Immature natural killer cell (primary cell): ENCODE measurements around the gene AKAP13. TPM values are rescaled to one million over a fixed set of nuclear protein-coding genes. Genes with fewer than 3 reads are reported as not detected.
A peak's percentile ranks its signal among the peaks of the same experiment; 100 is the strongest.

Experiments
- DNase-seq, 3 donors: peaks; one replicate each; pipeline ENCODE4 v3.0.0; 2022; ENCODE audit warnings: mixed read lengths in 1 of 3
- H3K27ac Mint-ChIP-seq, 6 donors: one replicate each; pipeline ENCODE4 v1.8.0; 2020; ENCODE audit warnings: mixed read lengths in 6 of 6, mild to moderate bottlenecking in 5 of 6, inconsistent platforms in 4 of 6, moderate library complexity in 3 of 6
- H3K27me3 Mint-ChIP-seq, 3 donors: one replicate each; pipeline ENCODE4 v1.8.0; 2020 to 2021; ENCODE audit warnings: low read depth in 3 of 3, mild to moderate bottlenecking in 3 of 3, mixed read lengths in 3 of 3, moderate library complexity in 3 of 3, inconsistent platforms in 1 of 3
- H3K36me3 Mint-ChIP-seq, 3 donors: one replicate each; pipeline ENCODE4 v1.8.0; 2020; ENCODE audit warnings: mixed read lengths in 3 of 3, inconsistent platforms in 2 of 3, mild to moderate bottlenecking in 2 of 3
- H3K4me1 Mint-ChIP-seq, 2 donors: one replicate each; pipeline ENCODE4 v1.8.0; 2020; ENCODE audit warnings: inconsistent platforms in 2 of 2, mild to moderate bottlenecking in 2 of 2, mixed read lengths in 2 of 2, moderate library complexity in 1 of 2
- H3K4me3 Mint-ChIP-seq, 5 donors: one replicate each; pipeline ENCODE4 v1.8.0; 2020; ENCODE audit warnings: mild to moderate bottlenecking in 5 of 5, mixed read lengths in 5 of 5, inconsistent platforms in 3 of 5, moderate library complexity in 3 of 5
- H3K9me3 Mint-ChIP-seq, 6 donors: one replicate each; pipeline ENCODE4 v1.8.0; 2020; ENCODE audit warnings: mild to moderate bottlenecking in 6 of 6, mixed read lengths in 6 of 6, inconsistent platforms in 4 of 6, moderate library complexity in 3 of 6
- polyA plus RNA-seq, 3 donors: library from polyadenylated mRNA; unstranded; fragments of 300-500 nt; fragmentation: Illumina TruSeq; gene quantifications; one replicate each; pipeline ENCODE4 v1.2.3, GENCODE V29; 2021

Gene AKAP13
- polyA plus RNA-seq, 3 donors from 2014 or later, result 104 to 327 (median 112) TPM

DNA sequence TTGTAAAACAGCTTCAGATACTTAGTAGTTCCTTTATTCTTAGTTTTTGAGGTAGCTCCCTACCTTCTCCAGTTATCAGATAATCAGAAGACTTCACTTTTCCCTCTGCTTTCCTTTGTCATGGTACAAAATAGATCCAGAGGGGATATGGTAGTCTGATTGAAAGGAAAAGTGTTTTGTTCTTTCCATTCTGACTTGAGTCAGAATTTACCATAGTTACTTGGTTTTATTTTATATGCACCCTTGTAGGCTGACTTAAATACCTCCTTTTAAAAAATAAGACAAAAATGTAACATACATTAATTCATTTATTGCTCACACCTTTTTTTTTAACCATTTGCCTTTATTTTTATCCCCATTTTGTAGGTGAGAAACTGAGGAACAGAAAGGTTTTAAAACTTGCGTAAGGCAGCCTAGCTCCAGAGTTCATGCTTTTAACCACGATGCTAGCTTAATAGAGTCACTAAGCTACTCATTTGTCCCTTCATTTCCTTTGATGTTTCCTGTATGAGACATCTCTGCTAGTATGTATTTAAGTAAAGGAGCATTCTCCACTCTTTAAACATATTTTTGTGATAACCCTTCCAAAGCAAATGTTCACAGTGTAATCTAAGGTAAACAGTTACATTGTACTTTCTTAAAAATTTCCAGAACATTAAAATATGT lies 226.9 kb downstream of the AKAP13 start:
- Mint-ChIP-seq H3K27me3 (peaks cover 0 to 4% (median 3%) of the 10 kb centered on the region in 3 donors), H3K9me3 (no peaks in the 10 kb centered on the region), H3K36me3 (peaks cover 10 to 18% (median 15%) of the 10 kb centered on the region in 3 donors), H3K4me1 (peaks cover 11 to 28% of the 10 kb centered on the region in 2 donors), H3K4me3 (peak overlapping the region in 4 of 5 donors; percentile 8 to 48 (median 36)), H3K27ac (peak overlapping the region in 3 of 6 donors; percentile 73 to 80 (median 79))
- DNase-seq, result no peak

DNA sequence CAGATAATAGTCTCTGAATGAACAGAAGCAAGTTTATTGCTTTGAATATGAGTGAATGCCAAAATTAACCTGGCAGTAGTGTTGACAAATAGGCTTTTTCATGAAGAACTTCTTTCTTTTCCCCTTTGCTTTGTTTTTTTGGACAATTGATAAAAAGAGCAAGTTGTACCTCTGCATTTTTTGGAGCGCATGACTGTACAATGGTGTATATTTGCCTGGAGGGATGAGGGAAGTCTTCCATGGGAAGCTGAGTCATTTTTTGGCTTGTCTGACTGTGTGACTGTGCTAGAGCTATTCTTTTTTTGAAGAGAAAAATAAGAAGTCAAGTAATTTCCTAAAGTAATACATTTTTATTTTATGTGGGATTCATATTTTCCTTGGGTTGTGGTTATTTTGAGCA lies 227.4 kb downstream of the AKAP13 start:
- H3K27ac Mint-ChIP-seq, result peak overlapping the region in 3 of 6 donors; percentile 51 to 80 (median 73)
- peaks cover 0 to 4% (median 3%) of the 10 kb centered on the region in 3 donors for H3K27me3 Mint-ChIP-seq
- peak overlapping the region in 1 of 5 donors; percentile 18 for H3K4me3 Mint-ChIP-seq
- H3K9me3 Mint-ChIP-seq, result no peaks in the 10 kb centered on the region
- DNase-seq, result no peak
- peaks cover 10 to 18% (median 15%) of the 10 kb centered on the region in 3 donors for H3K36me3 Mint-ChIP-seq
- peaks cover 11 to 28% of the 10 kb centered on the region in 2 donors for H3K4me1 Mint-ChIP-seq

DNA sequence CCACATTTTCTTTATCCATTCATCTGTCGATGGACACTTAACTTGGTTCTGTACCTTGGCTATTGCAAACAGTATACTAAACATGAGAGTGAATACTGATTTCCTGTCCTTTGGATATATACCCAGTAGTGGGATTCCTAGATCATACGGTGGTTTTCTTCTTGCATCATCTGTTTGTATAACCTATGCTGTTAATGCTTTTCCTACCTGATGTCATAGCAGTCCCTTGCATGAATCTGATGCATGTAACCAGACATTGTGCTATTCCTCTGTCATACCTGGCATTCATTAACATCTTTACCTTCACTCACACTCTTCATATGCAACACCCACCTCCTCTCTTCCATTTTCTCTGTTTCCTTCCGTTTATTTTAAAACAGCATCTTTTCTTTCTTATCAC lies 229.1 kb downstream of the AKAP13 start:
- Mint-ChIP-seq H3K27ac (no peak overlapping the region), H3K9me3 (no peaks in the 10 kb centered on the region), H3K27me3 (peaks cover 0 to 4% (median 3%) of the 10 kb centered on the region in 3 donors), H3K36me3 (peaks cover 5 to 12% (median 8%) of the 10 kb centered on the region in 3 donors), H3K4me3 (no peak overlapping the region), H3K4me1 (peaks cover 4 to 18% of the 10 kb centered on the region in 2 donors)
- no peak for DNase-seq

DNA sequence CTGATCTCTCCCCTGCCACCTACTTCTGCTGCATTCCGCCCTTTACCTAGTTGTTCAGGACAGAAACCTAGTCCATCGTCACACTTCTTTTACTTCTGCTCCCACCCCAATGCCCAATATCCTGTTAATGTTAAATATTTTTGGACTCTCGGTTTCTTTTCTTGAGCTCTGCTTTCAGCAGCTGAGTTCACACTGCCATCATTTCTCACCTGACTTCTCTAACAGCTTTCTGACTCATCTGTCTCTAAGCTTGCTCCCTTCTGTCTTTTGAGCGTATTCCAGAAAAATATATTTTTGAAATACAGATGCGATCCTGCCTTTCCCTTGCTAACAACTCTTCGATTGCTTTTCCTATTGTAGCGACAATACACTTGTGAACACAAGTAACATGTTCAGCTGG lies 231.0 kb downstream of the AKAP13 start:
- no peaks in the 10 kb centered on the region for H3K9me3 Mint-ChIP-seq
- H3K4me1 Mint-ChIP-seq, result peaks cover 10 to 22% of the 10 kb centered on the region in 2 donors
- peaks cover 0 to 8% (median 4%) of the 10 kb centered on the region in 3 donors for H3K36me3 Mint-ChIP-seq
- H3K27ac Mint-ChIP-seq, result peak overlapping the region in 3 of 6 donors; percentile 6 to 51 (median 13)
- no peak overlapping the region for H3K4me3 Mint-ChIP-seq
- DNase-seq, result no peak
- H3K27me3 Mint-ChIP-seq, result peaks cover 0 to 4% (median 3%) of the 10 kb centered on the region in 3 donors

DNA sequence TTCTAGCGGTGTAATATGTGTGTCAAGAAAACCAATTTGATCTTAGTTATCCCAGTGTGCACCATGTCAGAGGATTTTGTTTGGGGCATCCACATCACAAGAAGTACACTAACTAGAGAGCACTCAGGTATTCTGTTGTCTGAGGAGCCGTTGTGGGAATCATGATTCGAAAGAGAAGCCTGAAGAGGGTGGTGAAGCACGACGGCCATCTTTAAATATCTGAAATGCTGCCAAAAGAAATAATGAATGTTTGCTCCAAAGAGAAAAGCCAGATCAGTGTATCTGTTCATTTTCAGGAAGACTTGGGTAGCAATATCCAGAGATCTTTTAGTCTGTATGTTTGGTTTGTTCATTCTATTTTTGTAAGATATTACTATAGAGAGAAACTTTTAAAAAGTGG lies 233.7 kb downstream of the AKAP13 start:
- Mint-ChIP-seq H3K4me1 (peaks cover 13 to 24% of the 10 kb centered on the region in 2 donors), H3K27ac (peak overlapping the region in 1 of 6 donors; percentile 27)

DNA sequence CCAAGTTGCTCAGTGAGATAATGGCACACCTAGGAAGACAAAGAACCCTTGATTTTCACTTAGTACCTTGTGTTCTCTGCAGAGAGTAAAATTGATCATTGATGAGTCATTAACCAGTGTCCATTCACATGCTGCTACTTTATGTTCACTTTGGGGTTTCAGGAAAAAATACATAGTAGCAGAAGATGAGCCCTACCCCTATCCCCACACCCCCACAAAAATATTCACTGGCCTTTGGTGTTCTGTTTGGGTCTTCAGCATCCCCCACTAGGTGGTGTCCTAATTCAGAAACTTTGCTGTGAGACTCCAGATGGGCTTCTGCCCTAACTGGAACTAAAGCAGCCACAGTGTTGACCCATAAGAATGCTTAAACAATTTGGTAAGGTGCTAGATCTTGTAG lies 235.5 kb downstream of the AKAP13 start:
- H3K4me1 Mint-ChIP-seq, result peaks cover 13 to 24% of the 10 kb centered on the region in 2 donors
- peaks cover 0 to 8% (median 4%) of the 10 kb centered on the region in 3 donors for H3K36me3 Mint-ChIP-seq
- DNase-seq, result peak; percentile 54 to 62 (median 60)
- no peak overlapping the region for H3K4me3 Mint-ChIP-seq
- no peaks in the 10 kb centered on the region for H3K9me3 Mint-ChIP-seq
- peak overlapping the region in 5 of 6 donors; percentile 54 to 87 (median 71) for H3K27ac Mint-ChIP-seq
- peaks cover 0 to 2% (median 1%) of the 10 kb centered on the region in 3 donors for H3K27me3 Mint-ChIP-seq

More for the DNA sequence above, 233.7 kb downstream of the AKAP13 start:
- DNase-seq, result no peak
- H3K27me3 Mint-ChIP-seq, result peaks cover 0 to 5% (median 2%) of the 10 kb centered on the region in 3 donors
- no peaks in the 10 kb centered on the region for H3K9me3 Mint-ChIP-seq
- no peak overlapping the region for H3K4me3 Mint-ChIP-seq
- H3K36me3 Mint-ChIP-seq, result peaks cover 0 to 8% (median 4%) of the 10 kb centered on the region in 3 donors

DNA sequence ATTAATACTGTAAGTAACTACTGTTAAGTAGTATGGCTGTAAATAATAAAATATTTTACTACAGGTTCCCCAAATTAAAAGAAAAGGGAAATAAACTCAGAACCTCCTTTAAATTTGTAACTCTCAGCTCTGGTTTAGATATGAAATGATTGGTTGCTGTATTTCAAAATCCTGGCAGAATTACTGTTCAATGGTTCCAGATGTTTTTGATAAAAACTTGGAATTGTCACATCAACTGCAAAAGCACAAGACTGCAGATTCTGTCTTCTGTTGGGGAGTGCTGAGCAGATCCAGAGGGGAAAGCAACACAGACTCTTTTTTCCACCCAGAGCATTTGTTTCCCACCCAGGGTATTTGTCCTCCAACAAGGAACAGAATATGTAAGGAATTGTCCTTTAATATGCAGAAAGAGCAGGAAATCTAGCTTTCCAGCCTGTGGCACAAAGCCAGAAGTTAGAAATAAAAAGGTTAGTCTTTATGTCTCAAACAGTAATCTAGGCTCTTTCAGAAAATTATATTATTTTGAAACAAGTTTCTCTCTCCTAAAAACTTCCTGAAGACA lies 236.2 kb downstream of the AKAP13 start:
- Mint-ChIP-seq H3K4me1 (peaks cover 13 to 17% of the 10 kb centered on the region in 2 donors), H3K27ac (peak overlapping the region in 4 of 6 donors; percentile 45 to 78 (median 63)), H3K36me3 (peaks cover 0 to 2% (median 1%) of the 10 kb centered on the region in 3 donors), H3K9me3 (no peaks in the 10 kb centered on the region), H3K27me3 (peaks cover 0 to 2% (median 1%) of the 10 kb centered on the region in 3 donors), H3K4me3 (no peak overlapping the region)
- DNase-seq, result no peak

DNA sequence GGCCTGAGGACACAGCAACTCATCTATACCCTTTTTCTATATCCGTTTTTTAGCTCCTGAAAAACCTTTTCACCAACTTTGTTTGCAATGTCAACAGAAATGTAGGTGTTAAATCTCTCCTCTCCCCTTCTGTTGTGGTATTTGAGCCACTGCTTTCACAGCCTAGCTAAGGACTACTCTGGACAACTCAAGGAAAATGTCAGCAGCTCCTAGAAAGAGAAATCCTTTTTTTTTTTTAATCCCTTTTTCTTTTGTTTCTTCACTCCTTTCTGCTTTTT lies 237.8 kb downstream of the AKAP13 start:
- H3K4me1 Mint-ChIP-seq, result peaks cover 12 to 20% of the 10 kb centered on the region in 2 donors
- H3K36me3 Mint-ChIP-seq, result no peaks in the 10 kb centered on the region
- H3K9me3 Mint-ChIP-seq, result no peaks in the 10 kb centered on the region
- H3K27me3 Mint-ChIP-seq, result peaks cover 0 to 2% (median 1%) of the 10 kb centered on the region in 3 donors
- H3K4me3 Mint-ChIP-seq, result no peak overlapping the region
- no peak overlapping the region for H3K27ac Mint-ChIP-seq
- no peak for DNase-seq

DNA sequence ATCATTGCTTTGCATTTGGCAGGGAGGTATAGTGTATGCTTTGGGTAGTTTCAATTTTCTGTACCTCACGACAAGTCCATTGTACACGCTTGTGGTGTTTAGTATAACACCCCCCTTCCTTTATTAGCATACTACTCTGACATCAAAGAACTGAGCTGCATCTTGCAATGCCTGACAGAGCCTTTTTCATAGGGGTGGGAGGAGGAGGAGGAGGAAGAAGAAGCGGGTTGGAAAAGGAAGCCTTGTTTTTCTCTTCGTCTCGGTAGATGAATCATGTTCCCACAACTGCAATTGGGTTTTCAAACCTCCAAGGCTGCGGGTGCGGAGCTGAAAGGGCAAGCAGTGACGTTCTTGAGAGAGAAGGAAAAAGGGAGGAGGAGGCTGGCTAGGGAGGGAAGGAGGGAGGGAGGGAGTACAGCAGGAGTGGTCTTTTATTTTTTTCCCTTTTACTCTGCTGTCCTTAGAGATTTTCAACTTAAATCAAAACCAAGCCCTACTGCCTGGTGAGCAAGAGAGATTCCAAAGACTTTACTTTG lies 238.6 kb downstream of the AKAP13 start:
- peak; percentile 52 to 64 (median 59) for DNase-seq
- no peak overlapping the region for H3K27ac Mint-ChIP-seq
- peaks cover 20 to 29% of the 10 kb centered on the region in 2 donors for H3K4me1 Mint-ChIP-seq
- peaks cover 0 to 2% (median 1%) of the 10 kb centered on the region in 3 donors for H3K27me3 Mint-ChIP-seq
- no peaks in the 10 kb centered on the region for H3K36me3 Mint-ChIP-seq
- no peak overlapping the region for H3K4me3 Mint-ChIP-seq
- H3K9me3 Mint-ChIP-seq, result no peaks in the 10 kb centered on the region

DNA sequence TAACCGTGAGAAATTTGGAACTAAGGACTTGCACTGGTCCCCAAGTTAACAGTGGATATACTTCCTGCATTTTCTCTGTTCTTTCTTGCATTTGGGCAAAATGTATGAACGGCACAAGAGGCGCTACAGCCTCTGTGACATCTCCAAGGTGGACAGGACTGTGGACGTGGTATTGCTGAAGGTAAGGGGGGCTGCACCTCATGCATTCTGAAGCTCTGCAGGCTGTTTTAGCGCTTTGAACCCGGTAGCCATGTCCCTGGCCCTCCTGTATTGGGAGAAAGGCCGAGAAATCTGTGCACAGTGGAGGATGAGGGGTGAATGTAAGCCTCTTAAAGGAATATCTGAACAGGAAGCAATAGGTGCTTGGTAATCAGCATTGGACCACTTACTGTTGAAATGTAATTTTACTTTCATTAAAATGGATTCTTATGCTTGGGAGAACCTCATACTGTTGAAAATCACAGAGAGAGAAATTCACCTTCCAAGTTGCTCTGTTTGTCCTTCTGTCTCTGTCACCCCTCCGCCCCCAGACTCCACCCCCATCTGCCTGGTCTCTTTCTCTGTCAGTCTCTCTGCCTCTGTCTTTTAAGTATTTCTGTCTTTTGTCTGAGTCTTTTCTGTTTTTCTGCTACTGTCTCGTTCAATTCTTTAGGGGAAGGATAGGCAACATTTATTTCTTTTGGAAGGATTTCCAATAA lies 239.7 kb downstream of the AKAP13 start:
- Mint-ChIP-seq H3K27me3 (peaks cover under 1 to 1% (median 1%) of the 10 kb centered on the region in 3 donors), H3K27ac (no peak overlapping the region), H3K36me3 (no peaks in the 10 kb centered on the region), H3K4me1 (peaks cover 31 to 40% of the 10 kb centered on the region in 2 donors), H3K4me3 (no peak overlapping the region), H3K9me3 (no peaks in the 10 kb centered on the region)
- no peak for DNase-seq

DNA sequence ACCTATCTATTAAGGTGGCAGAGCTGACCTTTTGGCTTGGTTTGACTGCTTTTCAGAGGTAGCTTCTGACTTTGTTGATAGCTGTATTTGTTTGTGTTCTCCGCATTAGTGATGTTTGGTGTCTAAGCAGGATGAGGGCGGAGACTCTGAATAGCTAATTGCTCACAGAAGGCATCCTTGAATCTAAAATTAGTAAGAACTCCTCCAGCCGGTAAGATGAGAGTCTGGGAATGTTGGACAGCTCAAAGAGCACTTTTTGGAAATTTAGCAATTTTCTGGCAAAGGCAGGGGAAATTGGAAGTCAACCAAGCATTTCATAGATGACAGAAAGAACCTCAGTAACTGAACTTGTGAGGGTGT lies 240.3 kb downstream of the AKAP13 start:
- Mint-ChIP-seq H3K36me3 (no peaks in the 10 kb centered on the region), H3K4me3 (no peak overlapping the region), H3K27ac (no peak overlapping the region), H3K9me3 (no peaks in the 10 kb centered on the region), H3K4me1 (peaks cover 34 to 43% of the 10 kb centered on the region in 2 donors), H3K27me3 (peaks cover 1 to 7% (median 6%) of the 10 kb centered on the region in 3 donors)
- DNase-seq, result no peak

DNA sequence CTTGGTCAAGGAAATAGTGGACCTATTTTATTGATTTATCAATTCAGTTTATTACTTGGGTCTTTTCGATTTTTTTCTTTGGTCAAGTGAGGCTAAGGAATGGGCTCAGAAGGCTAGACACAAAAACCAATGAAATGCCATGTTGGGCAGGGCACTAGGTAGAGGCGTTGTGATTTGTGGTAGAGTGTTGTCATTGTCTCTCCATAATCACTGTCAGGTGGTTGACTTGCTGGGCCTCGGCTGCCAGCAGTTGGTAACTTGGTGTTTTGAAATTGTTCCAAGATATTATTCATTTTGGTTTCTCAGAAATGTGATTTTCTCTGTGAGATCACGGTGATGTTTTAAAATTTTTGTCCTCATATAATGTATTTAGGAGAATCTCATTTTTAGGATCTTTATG lies 240.7 kb downstream of the AKAP13 start:
- peaks cover 34 to 43% of the 10 kb centered on the region in 2 donors for H3K4me1 Mint-ChIP-seq
- H3K4me3 Mint-ChIP-seq, result peak overlapping the region in 1 of 5 donors; percentile 42
- peaks cover 1 to 7% (median 7%) of the 10 kb centered on the region in 3 donors for H3K27me3 Mint-ChIP-seq
- no peaks in the 10 kb centered on the region for H3K9me3 Mint-ChIP-seq
- H3K36me3 Mint-ChIP-seq, result no peaks in the 10 kb centered on the region
- no peak overlapping the region for H3K27ac Mint-ChIP-seq
- DNase-seq, result no peak

DNA sequence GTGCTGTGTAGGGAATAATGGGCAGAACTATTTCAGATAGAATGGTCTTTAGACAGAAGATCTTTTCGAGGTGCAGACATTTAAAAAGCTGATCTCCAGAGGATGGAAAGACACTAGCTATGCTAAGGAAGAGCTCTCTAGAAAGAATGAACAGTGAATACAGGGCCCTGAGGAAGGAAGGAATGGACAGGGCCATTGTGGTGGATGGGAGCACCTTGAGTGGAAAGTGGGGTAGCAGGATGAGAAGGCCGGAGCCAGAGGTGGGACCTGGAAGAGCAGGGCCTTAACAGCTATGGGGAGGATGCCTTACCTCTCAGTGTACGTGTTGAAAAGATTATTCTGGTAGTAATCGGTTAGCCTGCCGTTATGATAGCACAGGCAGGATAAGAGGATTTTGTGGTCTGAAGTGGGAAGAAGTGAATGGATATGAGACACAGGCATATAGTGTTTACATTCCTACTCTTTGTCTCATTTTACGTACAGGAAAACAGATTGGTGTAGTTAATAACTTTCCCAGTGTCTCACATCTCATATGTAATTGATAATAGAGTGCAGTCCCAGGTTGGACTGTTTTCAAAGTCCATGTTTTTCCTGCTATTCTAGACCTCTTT lies 241.9 kb downstream of the AKAP13 start:
- H3K36me3 Mint-ChIP-seq, result peaks cover 0 to 4% (median 0%) of the 10 kb centered on the region in 3 donors
- peaks cover 41 to 53% of the 10 kb centered on the region in 2 donors for H3K4me1 Mint-ChIP-seq
- H3K27me3 Mint-ChIP-seq, result peaks cover 1 to 8% (median 7%) of the 10 kb centered on the region in 3 donors
- peak overlapping the region in 4 of 6 donors; percentile 35 to 79 (median 52) for H3K27ac Mint-ChIP-seq
- no peak overlapping the region for H3K4me3 Mint-ChIP-seq
- H3K9me3 Mint-ChIP-seq, result no peaks in the 10 kb centered on the region
- DNase-seq, result no peak
